Activated CD4-positive, alpha-beta T cell treated with anti-CD3 and anti-CD28 coated beads, Interleukin-2, amount 50 U/mL, for 16 hours (primary cell): ENCODE data around the gene TENT4A.

Experiments
- DNase-seq: peaks from one replicate; pipeline ENCODE4 v3.0.0-alpha.2; 2020

TENT4A gene

GRCh38 chr5:6718718-6719117 lies 5.5 kb downstream of the TENT4A start:
- DNase-seq, result no peak

GRCh38 chr5:6719417-6719816 lies 6.2 kb downstream of the TENT4A start:
- DNase-seq, result no peak

- no peak for DNase-seq
Measured at GRCh38 chr5:6719896-6720560, 6.8 kb downstream of the TENT4A start.

GRCh38 chr5:6720561-6720921 lies 7.3 kb downstream of the TENT4A start:
- no peak for DNase-seq

- DNase-seq, result no peak
Measured at GRCh38 chr5:6721442-6721841, 8.2 kb downstream of the TENT4A start.

GRCh38 chr5:6722015-6722414 lies 8.8 kb downstream of the TENT4A start:
- DNase-seq, result no peak

GRCh38 chr5:6723122-6723815 lies 10.0 kb downstream of the TENT4A start:
- no peak for DNase-seq

- no peak for DNase-seq
Measured at GRCh38 chr5:6723816-6724300, 10.6 kb downstream of the TENT4A start.

GRCh38 chr5:6724321-6724929 lies 11.2 kb downstream of the TENT4A start:
- no peak for DNase-seq

- no peak for DNase-seq
Measured at GRCh38 chr5:6725421-6725820, 12.2 kb downstream of the TENT4A start.

- no peak for DNase-seq
Measured at GRCh38 chr5:6726006-6726405, 12.8 kb downstream of the TENT4A start.

GRCh38 chr5:6727231-6727630 lies 14.0 kb downstream of the TENT4A start:
- no peak for DNase-seq

- no peak for DNase-seq
Measured at GRCh38 chr5:6728011-6728794, 15.0 kb downstream of the TENT4A start.

- no peak for DNase-seq
Measured at GRCh38 chr5:6728795-6729183, 15.6 kb downstream of the TENT4A start.

GRCh38 chr5:6729386-6730310 lies 16.4 kb downstream of the TENT4A start:
- DNase-seq, result peak; percentile 57

- DNase-seq, result no peak
Measured at GRCh38 chr5:6730407-6730806, 17.2 kb downstream of the TENT4A start.

GRCh38 chr5:6730807-6731206 lies 17.6 kb downstream of the TENT4A start:
- DNase-seq, result no peak

- DNase-seq, result no peak
Measured at GRCh38 chr5:6731465-6732237, 18.4 kb downstream of the TENT4A start.

- DNase-seq, result no peak
Measured at GRCh38 chr5:6732634-6733410, 19.6 kb downstream of the TENT4A start.

- no peak for DNase-seq
Measured at GRCh38 chr5:6733411-6734242, 20.4 kb downstream of the TENT4A start.
